Skeletal muscle tissue (tissue), 4 donors: ENCODE measurements around the gene RBM44. TPM values are rescaled to one million over a fixed set of nuclear protein-coding genes. Genes with fewer than 3 reads are reported as not detected.
A peak's percentile ranks its signal among the peaks of the same experiment; 100 is the strongest.
"Not testable (repeated sequence)": the region's sequence is repeated elsewhere in the genome, so short reads cannot be mapped to it uniquely, and the experiment has no call there.

Experiments
- H3K27ac ChIP-seq: one replicate; pipeline ENCODE4 v1.7.0; 2013; ENCODE audit warnings: mild to moderate bottlenecking, low read depth, low read length, inconsistent platforms
- H3K27me3 ChIP-seq, 3 donors: one replicate each; pipeline ENCODE4 v1.7.0; 2013; ENCODE audit warnings: low read length in 3 of 3; ENCODE audit not compliant: control insufficient read depth in 3 of 3, insufficient read depth in 3 of 3
- H3K36me3 ChIP-seq, 3 donors: one replicate each; pipeline ENCODE4 v1.7.0; 2013; ENCODE audit warnings: low read length in 3 of 3; ENCODE audit not compliant: control insufficient read depth in 3 of 3, insufficient read depth in 3 of 3
- H3K4me1 ChIP-seq, 3 donors: one replicate each; pipeline ENCODE4 v1.7.0; 2013; ENCODE audit warnings: low read length in 3 of 3, mild to moderate bottlenecking in 3 of 3; ENCODE audit not compliant: control insufficient read depth in 3 of 3, insufficient read depth in 3 of 3
- H3K4me3 ChIP-seq, 3 donors: one replicate each; pipeline ENCODE4 v1.7.0; 2013; ENCODE audit warnings: low read length in 3 of 3
- H3K9ac ChIP-seq, 3 donors: one replicate each; pipeline ENCODE4 v1.7.0; 2013; ENCODE audit warnings: low read length in 3 of 3, mild to moderate bottlenecking in 3 of 3, moderate library complexity in 2 of 3, low read depth in 1 of 3
- H3K9me3 ChIP-seq, 3 donors: one replicate each; pipeline ENCODE4 v1.7.0; 2013; ENCODE audit warnings: low read length in 3 of 3; ENCODE audit not compliant: control insufficient read depth in 3 of 3
- total RNA-seq: library from RNA; depleted of rRNA; stranded (reverse); fragments of >200 nt; gene quantifications from one replicate; pipeline ENCODE4 v1.2.3, GENCODE V29; 2014
- donor health status: Osteomylitis.

RBM44 gene
- total RNA-seq, 1 donor from 2014 or later: 2.1 TPM

DNA sequence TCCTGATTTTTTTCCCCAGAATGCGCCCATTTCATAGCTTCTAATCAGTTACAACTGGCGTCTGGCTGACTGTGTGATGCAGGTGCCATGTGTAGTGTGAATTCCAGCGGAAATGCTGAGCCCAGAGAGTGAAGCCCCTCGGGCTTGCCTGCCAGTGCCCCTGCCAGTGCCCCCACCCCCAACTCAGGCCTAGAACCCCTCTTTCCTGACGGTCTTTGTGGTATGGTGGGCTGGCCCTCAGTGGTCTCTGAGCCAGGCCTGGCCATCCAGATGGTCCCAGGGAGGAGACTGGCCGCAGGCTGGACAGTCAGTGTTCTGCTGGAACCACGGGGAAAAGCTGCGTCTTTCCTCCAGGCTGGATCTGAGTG, 63.9 kb downstream of the RBM44 start:
- no peak overlapping the region for H3K4me3 ChIP-seq
- peaks cover 15 to 78% (median 52%) of the 10 kb centered on the region in 3 donors for H3K4me1 ChIP-seq
- H3K9me3 ChIP-seq: no peaks in the 10 kb centered on the region
- peaks cover 0 to 10% (median 0%) of the 10 kb centered on the region in 3 donors for H3K27me3 ChIP-seq
- H3K9ac ChIP-seq: peak overlapping the region in 1 of 3 donors; percentile 33
- no peak overlapping the region for H3K27ac ChIP-seq
- no peaks in the 10 kb centered on the region for H3K36me3 ChIP-seq

DNA sequence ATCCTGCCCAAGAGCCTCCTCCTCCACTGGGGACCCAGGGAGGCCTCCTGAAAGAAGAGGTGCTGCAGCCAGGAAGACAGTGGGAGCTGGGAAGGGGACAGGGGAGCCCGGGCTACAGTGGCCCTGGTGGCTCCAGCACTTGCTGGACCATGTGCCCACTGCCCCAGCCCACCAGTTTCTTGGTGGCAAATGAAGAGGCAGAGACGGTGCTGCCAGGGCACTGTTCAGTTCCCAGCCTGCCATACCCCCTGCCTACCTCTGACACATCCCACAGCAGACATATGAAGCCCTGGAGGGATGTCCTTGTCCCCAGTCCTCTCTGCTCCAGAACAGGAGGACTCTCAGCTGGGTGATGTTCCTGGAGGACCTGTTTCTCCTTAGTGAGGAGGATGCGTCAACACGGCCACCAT, 64.5 kb downstream of the RBM44 start:
- H3K27me3 ChIP-seq: peaks cover 0 to 10% (median 0%) of the 10 kb centered on the region in 3 donors
- no peaks in the 10 kb centered on the region for H3K36me3 ChIP-seq
- H3K4me3 ChIP-seq: no peak overlapping the region
- peak overlapping the region in 1 of 3 donors; percentile 33 for H3K9ac ChIP-seq
- peaks cover 15 to 81% (median 52%) of the 10 kb centered on the region in 3 donors for H3K4me1 ChIP-seq
- no peaks in the 10 kb centered on the region for H3K9me3 ChIP-seq
- H3K27ac ChIP-seq: no peak overlapping the region

DNA sequence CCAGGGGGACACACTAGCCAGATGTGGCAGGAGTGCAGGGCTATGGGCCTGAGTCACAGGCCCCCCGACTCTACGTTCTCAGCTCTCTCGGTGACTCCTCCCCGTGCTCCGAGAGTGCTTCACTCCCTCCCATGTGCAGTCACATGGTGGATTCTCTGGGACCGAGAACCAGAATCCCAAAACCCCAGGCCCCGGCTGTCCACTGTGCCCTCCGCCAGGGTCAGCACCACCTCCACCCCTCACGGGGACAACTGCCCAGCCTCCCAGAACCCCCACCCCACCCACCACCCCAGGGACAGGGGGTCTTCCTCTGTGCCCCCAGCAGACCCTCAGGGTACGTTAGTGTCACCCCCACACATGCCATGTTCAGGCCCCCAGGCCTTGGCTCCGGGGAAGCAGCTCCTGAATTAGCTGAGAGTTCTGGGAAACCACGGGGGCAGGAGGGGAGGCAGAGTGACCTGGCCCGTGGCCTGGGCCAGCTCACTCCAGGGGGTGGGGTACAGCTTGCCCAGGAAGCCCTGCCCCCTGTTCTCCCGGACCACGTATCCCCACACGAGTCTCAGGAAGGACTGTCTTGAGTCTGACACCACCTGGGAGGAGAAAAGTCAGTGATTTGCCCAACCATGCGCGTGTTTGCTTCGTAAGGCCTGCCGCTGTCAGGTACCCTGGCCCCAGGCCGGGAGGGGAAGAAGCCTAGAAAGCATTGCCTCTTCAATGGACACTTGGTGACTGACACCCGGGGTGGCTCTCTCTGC, 65.3 kb downstream of the RBM44 start:
- Histone ChIP-seq H3K9me3 (no peaks in the 10 kb centered on the region), H3K9ac (peak overlapping the region in 1 of 3 donors; percentile 25), H3K36me3 (no peaks in the 10 kb centered on the region), H3K27me3 (peaks cover 0 to 9% (median 0%) of the 10 kb centered on the region in 3 donors), H3K4me3 (no peak overlapping the region), H3K4me1 (peaks cover 15 to 73% (median 48%) of the 10 kb centered on the region in 3 donors), H3K27ac (peak overlapping the region; percentile 36)

DNA sequence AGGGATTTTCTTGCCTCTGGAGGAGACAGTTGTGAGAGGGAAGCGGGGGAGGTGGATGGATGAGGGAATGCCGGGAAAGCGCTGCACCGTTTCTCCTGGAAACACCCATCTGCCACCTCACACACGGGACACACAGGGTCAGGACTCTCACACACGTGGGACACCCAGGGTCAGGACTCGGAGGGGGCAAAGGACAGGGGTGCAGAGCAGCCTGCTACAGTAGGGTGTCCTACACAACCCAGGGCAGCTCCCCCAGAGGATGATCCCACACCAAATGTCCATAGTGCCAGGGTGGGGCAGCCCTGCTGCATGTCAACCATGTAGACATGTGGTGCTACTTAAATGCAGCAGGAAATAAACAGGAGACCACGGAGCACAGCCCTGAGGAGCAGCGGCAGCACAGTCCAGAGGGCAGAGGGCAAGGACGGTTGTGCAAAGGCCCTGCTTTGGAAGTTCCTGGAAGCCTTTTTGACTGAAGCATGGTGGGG, 65.9 kb downstream of the RBM44 start:
- H3K27ac ChIP-seq: no peak overlapping the region

DNA sequence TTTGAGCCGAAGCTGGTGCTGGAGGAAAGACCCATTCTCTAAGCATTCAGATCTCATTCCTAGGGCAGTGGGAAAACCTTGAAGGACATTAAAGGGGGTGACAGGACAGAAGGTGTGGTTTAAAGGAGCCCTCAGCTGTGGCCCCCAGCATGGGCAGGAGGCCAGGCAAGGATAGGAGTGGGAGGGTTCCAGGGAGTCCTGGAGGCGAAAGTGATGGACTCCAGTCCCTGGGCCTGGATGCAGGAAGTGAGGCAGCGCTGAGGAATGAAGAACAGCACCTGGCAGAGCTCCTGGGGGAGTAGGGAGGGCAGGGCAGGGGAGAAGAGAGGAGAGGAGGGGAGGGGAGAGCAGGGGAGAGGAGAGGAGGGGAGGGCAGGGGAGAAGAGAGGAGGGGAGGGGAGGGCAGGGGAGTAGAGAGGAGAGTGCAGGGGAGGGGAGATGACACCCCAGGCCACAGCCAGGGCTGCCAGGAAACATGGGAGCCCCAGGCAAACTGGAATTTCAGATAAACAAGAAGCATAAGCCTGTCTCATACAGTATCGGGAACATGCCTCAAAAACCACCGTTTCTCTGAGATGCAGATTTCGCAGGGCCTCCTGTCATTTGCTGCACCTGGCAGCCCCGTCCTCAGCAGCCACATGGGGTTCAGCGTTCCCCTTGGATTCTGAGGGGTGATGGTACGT, 66.5 kb downstream of the RBM44 start:
- no peaks in the 10 kb centered on the region for H3K36me3 ChIP-seq
- peaks cover 0 to 7% (median 0%) of the 10 kb centered on the region in 3 donors for H3K27me3 ChIP-seq
- no peak overlapping the region for H3K4me3 ChIP-seq
- no peaks in the 10 kb centered on the region for H3K9me3 ChIP-seq
- peak overlapping the region in 1 of 3 donors; percentile 40 for H3K9ac ChIP-seq
- no peak overlapping the region for H3K27ac ChIP-seq
- H3K4me1 ChIP-seq: peaks cover 11 to 73% (median 45%) of the 10 kb centered on the region in 3 donors

More for the DNA sequence above, 65.9 kb downstream of the RBM44 start:
- Histone ChIP-seq H3K9me3 (no peaks in the 10 kb centered on the region), H3K27me3 (peaks cover 0 to 7% (median 0%) of the 10 kb centered on the region in 3 donors), H3K4me3 (no peak overlapping the region), H3K36me3 (no peaks in the 10 kb centered on the region), H3K4me1 (peaks cover 12 to 70% (median 45%) of the 10 kb centered on the region in 3 donors), H3K9ac (peak overlapping the region in 1 of 3 donors; percentile 25)

DNA sequence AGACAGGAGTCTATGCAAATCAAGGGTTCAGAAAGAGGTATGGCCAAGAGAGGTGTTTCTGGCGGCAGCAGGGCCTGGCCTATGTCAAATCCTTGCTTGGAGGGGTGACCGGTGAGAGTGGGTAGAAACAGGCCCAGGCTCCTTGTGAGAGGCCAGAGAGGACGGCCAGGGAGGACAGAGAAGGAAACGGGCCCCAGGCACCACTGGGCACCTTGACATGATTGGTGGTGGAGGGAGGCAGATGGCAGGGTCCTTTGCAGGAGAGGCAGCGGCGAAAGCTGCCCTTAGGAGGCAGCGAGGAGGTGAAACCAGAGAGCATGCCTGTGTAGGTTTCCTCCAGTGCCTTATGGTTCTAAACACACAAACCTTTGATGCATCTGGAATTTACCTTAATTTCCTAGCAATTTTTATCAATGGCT, 67.1 kb downstream of the RBM44 start:
- Histone ChIP-seq H3K4me1 (peaks cover 5 to 73% (median 45%) of the 10 kb centered on the region in 3 donors), H3K27ac (no peak overlapping the region), H3K36me3 (no peaks in the 10 kb centered on the region), H3K27me3 (peaks cover 0 to 4% (median 0%) of the 10 kb centered on the region in 3 donors), H3K9me3 (no peaks in the 10 kb centered on the region), H3K9ac (peak overlapping the region in 1 of 3 donors; percentile 40), H3K4me3 (no peak overlapping the region)

DNA sequence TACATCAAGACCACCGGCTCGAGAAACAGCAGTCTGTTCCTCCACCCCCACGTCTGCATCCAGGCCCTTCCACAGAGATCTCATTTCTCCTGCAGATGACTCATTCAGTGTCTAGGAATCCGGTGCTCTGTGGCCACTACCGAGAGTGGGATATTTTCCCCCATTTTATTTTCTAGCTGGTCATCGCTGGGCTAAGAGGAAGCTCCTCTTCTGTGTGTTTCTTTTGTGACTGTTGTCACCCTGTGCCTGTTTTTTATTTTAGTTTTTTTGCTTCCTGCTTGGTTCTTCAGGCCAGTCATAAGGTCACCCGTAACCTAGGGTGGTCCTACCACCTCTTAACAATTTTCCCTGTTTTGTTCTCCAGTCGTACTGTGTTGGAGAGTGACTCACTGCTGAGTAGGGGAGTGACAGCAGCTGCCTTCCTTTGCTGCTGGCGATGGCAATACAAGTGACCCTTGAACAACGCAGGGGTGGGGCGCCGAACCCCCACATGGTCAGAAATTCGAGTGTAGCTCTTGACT, 67.6 kb downstream of the RBM44 start:
- Histone ChIP-seq H3K27ac (no peak overlapping the region), H3K4me3 (no peak overlapping the region), H3K9me3 (no peaks in the 10 kb centered on the region), H3K9ac (no peak overlapping the region), H3K27me3 (peaks cover 0 to 2% (median 0%) of the 10 kb centered on the region in 3 donors), H3K4me1 (peaks cover 4 to 76% (median 50%) of the 10 kb centered on the region in 3 donors), H3K36me3 (no peaks in the 10 kb centered on the region)

DNA sequence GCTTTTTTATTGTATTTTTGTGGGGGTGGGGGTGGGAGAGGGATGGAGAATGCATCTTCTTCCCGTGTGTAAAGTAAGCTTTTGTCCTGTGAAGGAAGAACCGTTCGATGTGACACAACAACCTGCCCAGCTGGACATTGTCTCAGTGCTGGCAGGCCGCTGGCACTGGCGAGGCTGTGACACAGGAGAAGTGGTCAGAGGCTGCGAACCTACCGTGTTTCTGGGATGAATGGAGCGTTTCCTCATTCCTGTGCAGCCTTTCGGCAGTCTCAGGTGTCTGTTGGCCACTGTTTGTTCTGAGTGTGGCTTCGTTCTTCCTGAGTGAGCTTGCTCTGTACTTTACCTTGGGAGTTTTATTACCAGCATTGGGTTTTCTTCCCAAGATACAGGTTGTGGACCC, 68.9 kb downstream of the RBM44 start:
- Histone ChIP-seq H3K9ac (no peak overlapping the region), H3K9me3 (no peaks in the 10 kb centered on the region), H3K27ac (no peak overlapping the region), H3K36me3 (no peaks in the 10 kb centered on the region), H3K4me3 (no peak overlapping the region), H3K4me1 (peaks cover 4 to 72% (median 52%) of the 10 kb centered on the region in 3 donors), H3K27me3 (peaks cover 0 to 2% (median 0%) of the 10 kb centered on the region in 3 donors)

DNA sequence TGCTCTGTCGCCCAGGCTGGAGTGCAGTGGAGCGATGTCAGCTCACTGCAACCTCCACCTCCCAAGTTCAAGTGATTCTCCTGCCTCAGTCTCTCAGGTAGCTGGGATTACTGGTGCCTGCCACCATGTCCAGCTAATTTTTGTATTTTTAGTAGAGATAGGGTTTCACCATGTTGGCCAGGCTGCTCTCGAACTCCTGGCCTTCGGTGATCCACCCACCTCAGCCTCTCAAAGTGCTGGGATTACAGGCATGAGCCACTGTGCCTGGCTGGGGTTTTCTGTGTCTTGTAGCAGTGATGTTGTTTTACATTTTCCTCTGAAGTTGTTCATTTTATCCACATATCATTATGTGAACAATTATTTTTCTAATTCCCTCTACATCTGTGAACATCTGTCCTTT, 69.5 kb downstream of the RBM44 start:
- peaks cover 8 to 72% (median 53%) of the 10 kb centered on the region in 3 donors for H3K4me1 ChIP-seq
- not testable (repeated sequence) for H3K9ac ChIP-seq, H3K27me3 ChIP-seq, H3K9me3 ChIP-seq, H3K36me3 ChIP-seq, H3K4me3 ChIP-seq, H3K27ac ChIP-seq
